Measurements from ENCODE around the gene ICAM2.

ICAM2 gene

DNA sequence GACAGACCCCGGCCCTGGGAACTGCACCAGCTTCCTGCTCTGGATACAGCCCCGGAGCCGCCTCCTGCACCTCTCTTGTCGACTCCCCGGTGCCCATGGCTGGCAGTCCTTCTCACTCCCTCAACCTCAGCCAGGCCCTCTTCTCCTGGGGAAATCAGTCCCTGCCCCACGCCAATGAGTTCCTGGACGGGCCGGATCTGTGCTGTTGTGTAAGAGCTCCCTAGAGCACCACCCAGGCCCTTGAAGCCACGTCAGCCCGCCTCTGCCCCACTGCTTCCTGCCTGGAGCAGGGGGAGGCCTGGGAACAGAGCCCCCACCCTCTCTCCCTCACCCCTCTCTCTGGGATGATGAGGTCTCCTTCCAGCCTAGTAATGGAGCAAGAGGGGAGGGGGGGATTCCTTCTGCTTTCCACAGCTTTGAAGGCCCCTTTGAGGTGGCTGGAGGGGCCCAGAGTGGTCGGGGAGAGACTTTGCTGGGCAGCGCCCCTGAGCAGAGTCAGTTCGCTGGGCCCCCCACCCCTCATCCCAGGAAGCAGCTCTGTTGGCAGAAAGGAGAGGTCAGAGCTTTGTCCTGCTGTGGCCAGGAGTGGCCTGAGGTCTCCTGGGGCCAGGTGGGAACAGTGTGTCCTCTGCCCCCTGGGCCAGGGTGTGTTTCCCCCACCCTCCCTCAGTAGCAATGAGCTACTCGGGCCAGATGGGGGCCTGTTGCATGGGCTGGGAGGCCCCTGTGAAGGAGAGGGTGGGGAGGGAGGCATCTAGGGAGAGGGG, 18.5 kb downstream of the ICAM2 start:
- TF ChIP-seq, protein P1, sequence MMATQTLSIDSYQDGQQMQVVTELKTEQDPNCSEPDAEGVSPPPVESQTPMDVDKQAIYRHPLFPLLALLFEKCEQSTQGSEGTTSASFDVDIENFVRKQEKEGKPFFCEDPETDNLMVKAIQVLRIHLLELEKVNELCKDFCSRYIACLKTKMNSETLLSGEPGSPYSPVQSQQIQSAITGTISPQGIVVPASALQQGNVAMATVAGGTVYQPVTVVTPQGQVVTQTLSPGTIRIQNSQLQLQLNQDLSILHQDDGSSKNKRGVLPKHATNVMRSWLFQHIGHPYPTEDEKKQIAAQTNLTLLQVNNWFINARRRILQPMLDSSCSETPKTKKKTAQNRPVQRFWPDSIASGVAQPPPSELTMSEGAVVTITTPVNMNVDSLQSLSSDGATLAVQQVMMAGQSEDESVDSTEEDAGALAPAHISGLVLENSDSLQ (IDR thresholded peaks at IDR 0.05): no peak
- TF ChIP-seq SP1 (IDR thresholded peaks at IDR 0.05) (no peak), CTBP1 (IDR thresholded peaks at IDR 0.05; ENCODE audit: borderline replicate concordance) (no peak), ARNT (IDR thresholded peaks at IDR 0.05) (no peak), LEF1 (IDR thresholded peaks at IDR 0.05; ENCODE audit: borderline replicate concordance) (no peak), NFRKB (IDR thresholded peaks at IDR 0.05) (no peak), ELF4 (IDR thresholded peaks at IDR 0.05) (no peak)
- no peak for DNase-seq (ENCODE audit: extremely low spot score)
- ChIA-PET POLR2A (no interaction called here), CTCF (interaction anchor here (0.7 to 1.3 kb wide), 3 partner anchors 12 to 40 kb away, joined by 3 to 5 read pairs (median 3); no protein-coding TSS in a partner anchor)

DNA sequence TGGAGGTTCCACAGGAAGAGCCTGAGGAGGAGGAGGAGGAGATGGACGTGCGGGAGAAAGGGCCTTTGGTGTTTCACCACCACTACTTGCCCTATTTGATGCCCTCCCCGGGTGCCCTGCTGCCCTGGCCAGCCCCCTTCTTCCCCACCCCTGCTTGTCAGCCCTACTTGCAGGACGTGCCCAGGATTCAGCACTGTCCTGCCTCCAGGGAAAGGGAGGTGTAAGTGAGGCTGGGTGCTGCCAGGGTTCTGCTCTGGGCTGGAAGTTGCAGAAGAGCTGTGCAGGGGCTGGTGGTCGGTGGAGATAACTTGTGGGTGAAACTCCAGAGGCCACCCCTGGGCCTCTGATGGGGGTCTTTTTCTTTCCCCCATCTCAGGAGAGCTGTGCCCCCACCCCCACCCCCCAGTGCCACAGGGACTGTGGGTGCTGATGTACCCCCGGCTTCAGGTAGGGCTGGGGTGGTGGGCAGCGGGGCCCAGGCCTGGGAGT, 19.3 kb downstream of the ICAM2 start:
- ChIA-PET POLR2A (no interaction called here), CTCF (no interaction called here)
- no peak for TF ChIP-seq HDGF (IDR thresholded peaks at IDR 0.05; ENCODE audit: borderline replicate concordance)
- DNase-seq (ENCODE audit: extremely low spot score): no peak

DNA sequence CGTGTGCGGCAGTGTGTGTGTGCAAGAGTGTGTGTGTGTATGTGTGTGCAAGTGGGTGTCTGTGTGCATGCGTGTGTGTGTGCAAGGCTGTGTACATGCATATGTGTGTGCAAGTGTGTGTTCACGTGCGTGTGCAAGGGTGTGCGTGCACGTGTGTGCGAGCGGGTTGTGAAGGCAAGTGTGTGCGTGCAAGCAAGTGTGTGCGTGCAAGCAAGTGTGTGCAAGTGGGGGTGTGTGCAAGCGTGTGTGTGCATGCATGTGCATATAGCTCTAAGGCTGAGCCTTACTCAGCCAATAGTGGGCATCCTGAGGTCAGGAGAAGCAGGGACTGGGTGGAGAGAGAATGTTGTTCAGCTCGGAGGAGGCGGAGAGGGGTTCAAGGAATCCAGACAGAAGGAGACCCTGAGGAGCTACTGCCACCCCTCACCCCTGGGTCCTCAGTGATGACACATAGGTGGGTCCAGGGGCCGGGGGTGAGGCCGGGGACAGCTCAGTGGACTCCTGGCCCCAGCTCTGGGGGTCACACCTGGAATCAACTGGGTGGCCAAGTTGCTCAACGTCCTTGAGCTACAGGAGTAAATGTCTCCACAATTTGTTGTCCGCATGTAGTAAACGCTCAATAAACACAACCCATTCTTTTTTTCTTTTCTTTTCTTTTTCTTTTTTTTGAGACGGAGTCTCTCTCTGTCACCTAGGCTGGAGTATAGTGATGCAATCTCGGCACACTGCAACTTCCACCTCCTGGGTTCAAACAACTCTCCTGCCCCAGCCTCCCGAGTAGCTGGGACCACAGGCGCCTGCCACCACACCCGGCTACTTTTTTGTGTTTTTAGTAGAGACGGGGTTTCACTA, 20.5 kb downstream of the ICAM2 start:
- CTCF ChIA-PET: interaction anchor here (1.1 kb wide), 1 partner anchor 81 kb away, joined by 3 read pairs; no protein-coding TSS in a partner anchor
- DNase-seq (ENCODE audit: extremely low spot score): no peak
- POLR2A ChIA-PET: interaction anchor here (1.0 kb wide), 1 partner anchor 146 kb away, joined by 3 read pairs; no protein-coding TSS in a partner anchor
- no peak for TF ChIP-seq FOXM1 (IDR thresholded peaks at IDR 0.05; ENCODE audit: borderline replicate concordance)
- TF ChIP-seq TARDBP (IDR thresholded peaks at IDR 0.05): no peak
- TF ChIP-seq FOXA1 (IDR thresholded peaks at IDR 0.05): no peak
- TF ChIP-seq ZNF384 (IDR thresholded peaks at IDR 0.05): no peak
- TF ChIP-seq BHLHE40 (IDR thresholded peaks at IDR 0.05; ENCODE audit: borderline replicate concordance): no peak
- no peak for TF ChIP-seq SP1 (IDR thresholded peaks at IDR 0.05)
- no peak for TF ChIP-seq SUZ12 (IDR thresholded peaks at IDR 0.05)
- TF ChIP-seq LEF1 (IDR thresholded peaks at IDR 0.05; ENCODE audit: borderline replicate concordance): no peak
- TF ChIP-seq, protein P1 (IDR thresholded peaks at IDR 0.05): no peak
- TF ChIP-seq ELF4 (IDR thresholded peaks at IDR 0.05): no peak
- no peak for TF ChIP-seq CTBP1 (IDR thresholded peaks at IDR 0.05; ENCODE audit: borderline replicate concordance)
- no peak for TF ChIP-seq FOXK2 (IDR thresholded peaks at IDR 0.05)
- no peak for TF ChIP-seq HDGF (IDR thresholded peaks at IDR 0.05; ENCODE audit: borderline replicate concordance)
- no peak for TF ChIP-seq ARNT (IDR thresholded peaks at IDR 0.05)
- TF ChIP-seq L3MBTL2 (conservative IDR thresholded peaks at IDR 0.05): no peak

DNA sequence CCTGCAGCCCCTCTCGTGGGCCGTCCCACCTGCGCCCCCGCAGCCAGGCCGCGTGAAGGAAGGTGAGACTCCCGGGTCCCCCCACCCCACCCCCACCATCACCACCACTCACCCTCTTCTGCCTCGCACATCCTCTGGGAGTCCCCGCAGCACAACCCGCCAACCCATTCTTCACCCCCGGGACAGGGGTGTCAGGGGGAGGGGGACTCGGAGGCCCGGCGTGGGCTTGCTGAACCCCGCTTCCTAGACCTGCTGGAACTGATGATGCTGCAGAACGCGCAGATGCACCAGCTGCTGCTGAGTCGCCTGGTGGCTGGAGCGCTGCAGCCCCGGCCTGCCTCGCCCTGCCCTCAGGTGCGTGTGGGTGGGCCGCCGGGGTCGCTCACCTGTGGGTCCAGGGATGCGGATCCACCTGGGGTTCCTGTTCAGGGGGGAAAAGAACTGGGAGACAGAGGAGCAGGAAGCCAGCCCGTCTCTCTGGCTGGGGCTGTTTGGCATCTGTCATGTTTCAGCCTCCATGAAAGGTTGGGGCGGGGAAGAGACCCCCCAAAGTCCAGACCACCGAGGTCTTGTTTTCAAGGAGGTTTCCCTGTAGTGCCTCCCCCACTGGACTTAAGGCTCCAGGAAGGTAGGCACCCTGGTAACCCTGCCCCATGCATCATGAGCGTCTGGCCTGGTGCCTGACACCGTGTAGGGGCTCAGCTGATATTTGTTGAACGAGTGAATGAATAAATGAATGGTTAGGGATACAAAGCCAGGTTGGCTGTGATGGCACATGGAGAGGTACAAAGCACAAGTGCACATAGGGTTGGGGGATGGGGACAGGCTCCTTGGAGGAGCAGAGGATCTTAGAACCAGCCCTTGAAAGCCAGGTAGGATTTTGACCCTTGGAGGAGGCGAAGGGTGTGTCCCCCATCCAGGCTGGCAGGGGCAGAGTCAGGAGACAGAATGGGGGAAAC, 21.4 kb downstream of the ICAM2 start:
- CTCF ChIA-PET: no interaction called here
- TF ChIP-seq SUZ12 (IDR thresholded peaks at IDR 0.05) (no peak), ELF4 (IDR thresholded peaks at IDR 0.05) (no peak), BHLHE40 (IDR thresholded peaks at IDR 0.05; ENCODE audit: borderline replicate concordance) (no peak), LEF1 (IDR thresholded peaks at IDR 0.05; ENCODE audit: borderline replicate concordance) (no peak), CTBP1 (IDR thresholded peaks at IDR 0.05; ENCODE audit: borderline replicate concordance) (no peak), NFRKB (IDR thresholded peaks at IDR 0.05) (no peak), SP1 (IDR thresholded peaks at IDR 0.05) (no peak), L3MBTL2 (conservative IDR thresholded peaks at IDR 0.05) (no peak), FOXK2 (IDR thresholded peaks at IDR 0.05) (no peak), ARNT (IDR thresholded peaks at IDR 0.05) (no peak), FOXA1 (IDR thresholded peaks at IDR 0.05) (no peak), FOXM1 (IDR thresholded peaks at IDR 0.05; ENCODE audit: borderline replicate concordance) (no peak), HDGF (IDR thresholded peaks at IDR 0.05; ENCODE audit: borderline replicate concordance) (no peak), ZNF384 (IDR thresholded peaks at IDR 0.05) (no peak), TARDBP (IDR thresholded peaks at IDR 0.05) (no peak)
- TF ChIP-seq, protein P1 (IDR thresholded peaks at IDR 0.05): no peak
- POLR2A ChIA-PET: no interaction called here
- DNase-seq (ENCODE audit: extremely low spot score): no peak

DNA sequence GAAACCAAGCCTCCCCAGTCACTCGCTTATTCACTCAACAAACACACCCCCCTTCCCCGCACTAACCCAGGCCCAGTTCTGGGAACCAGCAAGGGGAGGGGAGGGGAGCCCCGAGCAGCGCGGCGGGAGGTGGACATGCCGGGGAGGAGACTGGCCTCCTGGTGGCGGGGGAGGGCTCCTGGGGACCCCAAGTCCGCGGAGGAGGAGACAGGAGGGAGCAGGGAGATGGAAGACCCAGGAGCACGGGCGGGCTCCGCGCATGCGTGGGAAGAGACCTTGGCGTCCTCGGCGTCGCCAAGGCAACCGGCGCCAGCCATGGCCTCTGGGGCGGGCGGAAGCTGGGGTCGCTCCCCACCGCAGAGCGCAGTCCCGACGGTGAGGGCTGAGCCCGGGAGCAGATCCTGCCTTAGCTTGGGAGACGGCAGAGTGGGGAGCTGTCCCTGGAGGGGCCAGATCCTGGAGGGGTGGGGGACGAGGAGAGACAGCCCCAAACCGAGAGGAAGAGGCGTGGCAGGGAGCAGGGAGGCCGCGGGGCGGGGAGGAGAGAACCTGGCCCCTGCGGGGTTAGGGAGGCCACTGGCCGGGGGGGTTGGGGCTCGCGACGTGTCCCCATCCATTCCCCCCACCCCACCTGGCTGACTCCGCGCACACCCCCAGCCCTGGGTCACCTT, 22.2 kb downstream of the ICAM2 start, which contains the start of gene PRR29:
Gene PRR29, plus strand, starts transcription at position 302 of the 671 bp plus-strand sequence. Its CDS starts 14 bp downstream, at position 316.
- CTCF ChIA-PET: no interaction called here
- DNase-seq (ENCODE audit: extremely low spot score): peak; percentile 89
- POLR2A ChIA-PET: no interaction called here
- no peak for TF ChIP-seq SUZ12 (IDR thresholded peaks at IDR 0.05)
- no peak for TF ChIP-seq ARNT (IDR thresholded peaks at IDR 0.05)
- TF ChIP-seq BHLHE40 (IDR thresholded peaks at IDR 0.05; ENCODE audit: borderline replicate concordance): no peak
- no peak for TF ChIP-seq FOXM1 (IDR thresholded peaks at IDR 0.05; ENCODE audit: borderline replicate concordance)
- TF ChIP-seq SP1 (IDR thresholded peaks at IDR 0.05): no peak
- TF ChIP-seq TARDBP (IDR thresholded peaks at IDR 0.05): no peak
- TF ChIP-seq HDGF (IDR thresholded peaks at IDR 0.05; ENCODE audit: borderline replicate concordance): no peak
- TF ChIP-seq ZNF384 (IDR thresholded peaks at IDR 0.05): no peak
- TF ChIP-seq CTBP1 (IDR thresholded peaks at IDR 0.05; ENCODE audit: borderline replicate concordance): no peak
- TF ChIP-seq, protein P1 (IDR thresholded peaks at IDR 0.05): no peak
- TF ChIP-seq FOXK2 (IDR thresholded peaks at IDR 0.05): no peak
- no peak for TF ChIP-seq ELF4 (IDR thresholded peaks at IDR 0.05)
- no peak for TF ChIP-seq LEF1 (IDR thresholded peaks at IDR 0.05; ENCODE audit: borderline replicate concordance)

Measured in HEK293T (cell line).